Upper lobe of left lung (tissue), 4 donors: ENCODE measurements around the gene C5orf58.

Experiments used
- EP300 ChIP-seq, 4 donors: sonication (generic); formaldehyde crosslinking; IDR thresholded peaks; one replicate each; pipeline ENCODE4 v1.5.1; 2017; ENCODE audit warnings: antibody characterized with exemption in 4 of 4, control low read depth in 2 of 4
- POLR2A ChIP-seq, 4 donors: fragments of 450-650 bp; IDR thresholded peaks; one replicate each; pipeline ENCODE4 v1.5.1; 2016 to 2017; ENCODE audit warnings: antibody characterized with exemption in 4 of 4, mild to moderate bottlenecking in 2 of 4
- TF ChIP-seq, protein P1 (sequence below), 6 experiments: fragments of 450-650 bp in 4 of 6; fragments of 200-600 bp in 2 of 6; sonication (generic) in 2 of 6; IDR thresholded peaks; one replicate each; pipeline ENCODE4 v1.5.1; 2016 to 2019; ENCODE audit warnings: antibody characterized with exemption in 6 of 6

DNA sequence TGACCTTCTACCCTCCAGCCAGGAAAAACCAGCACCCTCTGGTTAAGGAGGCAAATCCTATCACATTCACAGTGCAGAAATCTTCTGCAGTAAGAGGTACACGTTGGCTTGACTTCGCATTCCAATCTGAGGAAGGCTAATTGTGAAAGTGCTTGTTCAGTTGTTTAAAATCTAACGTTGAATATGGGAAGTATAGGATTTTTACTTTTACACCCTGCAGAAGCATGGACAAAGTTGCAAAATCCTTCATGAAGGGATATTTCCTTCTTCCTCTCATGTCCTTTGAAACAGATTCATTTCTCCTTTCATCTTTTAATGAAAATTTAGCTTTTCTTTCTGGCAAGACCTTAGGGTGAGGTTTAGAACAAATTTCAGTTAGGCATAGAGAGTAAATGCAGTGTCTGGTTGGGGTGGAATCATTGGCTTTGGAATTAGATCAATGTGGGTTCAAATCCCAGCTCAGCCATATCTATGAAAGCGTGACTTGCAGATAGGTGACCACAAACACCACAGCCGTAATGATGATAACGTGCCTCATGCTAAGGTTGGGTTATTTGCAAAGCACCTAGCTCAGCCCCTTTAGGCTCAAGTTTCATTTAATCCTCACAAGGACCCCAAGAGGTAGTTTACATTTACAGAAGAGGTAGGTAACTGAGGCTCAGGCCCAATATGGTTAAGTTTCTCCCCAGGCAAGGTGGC lies 42.2 kb upstream of the C5orf58 start:
- TF ChIP-seq POLR2A (IDR thresholded peaks at IDR 0.05) (no peak), EP300 (IDR thresholded peaks at IDR 0.05) (no peak)
- TF ChIP-seq, protein P1, sequence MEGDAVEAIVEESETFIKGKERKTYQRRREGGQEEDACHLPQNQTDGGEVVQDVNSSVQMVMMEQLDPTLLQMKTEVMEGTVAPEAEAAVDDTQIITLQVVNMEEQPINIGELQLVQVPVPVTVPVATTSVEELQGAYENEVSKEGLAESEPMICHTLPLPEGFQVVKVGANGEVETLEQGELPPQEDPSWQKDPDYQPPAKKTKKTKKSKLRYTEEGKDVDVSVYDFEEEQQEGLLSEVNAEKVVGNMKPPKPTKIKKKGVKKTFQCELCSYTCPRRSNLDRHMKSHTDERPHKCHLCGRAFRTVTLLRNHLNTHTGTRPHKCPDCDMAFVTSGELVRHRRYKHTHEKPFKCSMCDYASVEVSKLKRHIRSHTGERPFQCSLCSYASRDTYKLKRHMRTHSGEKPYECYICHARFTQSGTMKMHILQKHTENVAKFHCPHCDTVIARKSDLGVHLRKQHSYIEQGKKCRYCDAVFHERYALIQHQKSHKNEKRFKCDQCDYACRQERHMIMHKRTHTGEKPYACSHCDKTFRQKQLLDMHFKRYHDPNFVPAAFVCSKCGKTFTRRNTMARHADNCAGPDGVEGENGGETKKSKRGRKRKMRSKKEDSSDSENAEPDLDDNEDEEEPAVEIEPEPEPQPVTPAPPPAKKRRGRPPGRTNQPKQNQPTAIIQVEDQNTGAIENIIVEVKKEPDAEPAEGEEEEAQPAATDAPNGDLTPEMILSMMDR (IDR thresholded peaks at IDR 0.05) = no peak
